NB4 (cell line): Measurements from ENCODE around the gene LMAN2.

Experiments
- DNase-seq: peaks from one replicate; pipeline ENCODE4 v3.0.0; 2010; ENCODE audit warnings: low read depth
- H3K4me3 ChIP-seq: one replicate; pipeline ENCODE4 v1.5.1; 2011; ENCODE audit warnings: mild to moderate bottlenecking, low read depth, low read length, moderate library complexity
- CTCF ChIP-seq: IDR thresholded peaks from one replicate; pipeline ENCODE4 v1.5.1; 2012; ENCODE audit warnings: low read depth, low read length
- MYC ChIP-seq: IDR thresholded peaks from 2 replicates; pipeline ENCODE4 v1.6.1; 2011; ENCODE audit warnings: low read depth, low read length
- POLR2A ChIP-seq: IDR thresholded peaks from 2 replicates; pipeline ENCODE4 v1.6.1; 2011; ENCODE audit warnings: mild to moderate bottlenecking; ENCODE audit not compliant: insufficient read length; ENCODE audit errors: extremely low read depth
- TF ChIP-seq, protein P1 (sequence below): IDR thresholded peaks from 2 replicates; pipeline ENCODE4 v1.6.1; 2011; ENCODE audit warnings: low read depth, low read length

LMAN2 gene

DNA sequence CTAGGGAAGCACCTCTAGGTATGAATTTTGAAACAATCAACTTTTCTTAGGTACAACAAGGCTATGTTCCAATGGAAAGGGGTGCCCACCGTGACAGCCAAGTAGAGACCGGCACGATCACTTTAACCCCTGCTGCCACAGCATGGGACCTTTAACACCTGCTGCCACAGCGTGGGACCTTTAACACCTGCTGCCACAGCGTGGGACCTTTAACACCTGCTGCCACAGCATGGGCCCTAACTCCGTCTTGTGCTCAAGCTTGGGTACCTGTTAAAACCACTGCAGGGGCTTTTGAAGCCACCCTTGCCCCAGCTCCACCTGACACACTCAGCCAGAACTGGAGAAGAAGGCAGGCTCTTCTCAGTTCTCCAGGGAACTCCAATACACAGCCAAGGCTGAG, 21.6 kb downstream of the LMAN2 start:
- TF ChIP-seq CTCF = no peak
- TF ChIP-seq, protein P1, sequence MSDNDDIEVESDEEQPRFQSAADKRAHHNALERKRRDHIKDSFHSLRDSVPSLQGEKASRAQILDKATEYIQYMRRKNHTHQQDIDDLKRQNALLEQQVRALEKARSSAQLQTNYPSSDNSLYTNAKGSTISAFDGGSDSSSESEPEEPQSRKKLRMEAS = no peak
- TF ChIP-seq POLR2A = no peak
- no peak for TF ChIP-seq MYC
- DNase-seq = no peak

GRCh38 chr5:177328545-177329231, 22.8 kb downstream of the LMAN2 start:
- no peak overlapping the region for H3K4me3 ChIP-seq
- TF ChIP-seq MYC = no peak
- no peak for TF ChIP-seq POLR2A
- TF ChIP-seq, protein P1 = no peak
- no peak for TF ChIP-seq CTCF
- no peak for DNase-seq

More for the DNA sequence above, 21.6 kb downstream of the LMAN2 start:
- H3K4me3 ChIP-seq = no peak overlapping the region

DNA sequence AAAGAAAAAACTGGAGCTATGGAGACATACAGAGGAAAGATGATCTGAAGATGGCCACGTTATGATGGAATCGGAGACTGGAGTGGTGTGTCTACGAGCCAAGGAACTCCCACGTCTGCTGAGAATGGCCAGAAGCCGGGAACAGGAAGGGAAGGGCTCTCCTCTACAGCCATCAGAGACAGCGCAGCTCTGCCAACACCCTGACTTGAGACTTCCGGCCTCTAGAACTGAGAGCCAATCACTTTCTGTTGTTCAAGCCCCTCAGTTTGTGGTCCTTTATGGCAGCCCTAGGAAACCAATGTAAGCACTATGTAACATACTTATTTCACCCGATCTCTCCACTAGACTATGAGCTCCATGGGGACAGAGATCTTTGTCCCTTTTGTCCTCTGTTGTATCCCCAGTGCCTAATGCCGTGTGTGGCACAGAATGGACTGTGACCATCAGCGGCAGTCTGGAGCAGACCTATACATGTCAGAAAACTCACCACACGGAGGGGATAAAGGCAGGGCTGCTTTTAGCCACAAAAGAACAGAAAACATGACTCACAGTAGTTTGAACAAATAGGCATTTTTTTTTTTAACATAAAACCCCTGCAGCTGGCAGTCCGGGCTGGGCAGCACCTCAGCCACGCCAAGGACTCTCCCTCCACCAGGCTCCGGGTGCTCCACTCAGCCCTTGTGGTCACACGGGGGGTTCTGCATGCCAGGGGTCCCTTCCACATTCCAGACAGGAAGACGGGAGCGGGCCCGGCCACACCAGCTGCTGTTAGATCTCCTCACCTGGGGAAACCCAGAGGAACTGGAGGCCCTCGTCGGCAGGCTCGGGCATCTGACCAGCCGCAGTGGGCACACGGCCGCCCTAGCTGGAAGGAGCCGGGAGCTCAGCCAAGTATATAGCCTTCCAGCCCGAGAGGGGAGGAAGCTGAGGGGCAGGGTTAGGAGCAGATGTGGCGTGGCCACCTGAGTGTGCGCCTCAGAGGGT, 23.6 kb downstream of the LMAN2 start:
- TF ChIP-seq CTCF (no peak), MYC (no peak)
- no peak for DNase-seq
- no peak overlapping the region for H3K4me3 ChIP-seq

DNA sequence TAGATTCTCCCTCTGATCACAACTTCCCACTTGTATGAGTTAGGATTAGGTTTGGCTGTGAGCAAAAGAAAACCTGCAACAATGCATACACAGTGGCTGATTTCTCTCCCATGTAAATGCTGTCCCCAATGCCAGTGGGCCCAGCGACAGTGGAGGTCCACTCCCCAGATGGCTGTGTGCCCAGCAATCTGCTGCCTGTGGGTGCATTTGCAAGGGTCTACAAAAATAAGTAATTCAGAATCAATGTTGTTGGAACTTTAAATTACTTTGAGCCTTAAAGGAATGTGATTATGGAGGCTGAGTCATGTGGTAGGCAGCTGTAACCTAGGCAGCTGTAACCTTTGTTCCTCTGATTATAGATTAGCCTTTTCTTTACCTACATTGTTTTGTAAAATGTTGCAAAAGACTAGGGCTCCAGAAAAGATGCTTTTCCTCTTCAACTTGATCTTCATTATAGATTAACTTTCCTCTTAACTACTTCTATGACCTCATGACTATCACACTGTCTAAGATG, 25.5 kb downstream of the LMAN2 start:
- H3K4me3 ChIP-seq = no peak overlapping the region
- no peak for DNase-seq
- TF ChIP-seq MYC = no peak
- TF ChIP-seq, protein P1 = no peak
- TF ChIP-seq CTCF = no peak
- TF ChIP-seq POLR2A = no peak

- TF ChIP-seq POLR2A = no peak
- TF ChIP-seq, protein P1 = no peak
- TF ChIP-seq MYC = no peak
- TF ChIP-seq CTCF = no peak
- H3K4me3 ChIP-seq = no peak overlapping the region
- DNase-seq = peak; percentile 76
Observed at GRCh38 chr5:177320879-177321278, 30.6 kb downstream of the LMAN2 start.
